ENCODE results near the gene NOS1AP. TPM values are rescaled to one million over a fixed set of nuclear protein-coding genes. Genes with fewer than 3 reads are reported as not detected.

The NOS1AP gene
- total RNA-seq, 1 donor from 2014 or later, result 4.9 TPM

DNA sequence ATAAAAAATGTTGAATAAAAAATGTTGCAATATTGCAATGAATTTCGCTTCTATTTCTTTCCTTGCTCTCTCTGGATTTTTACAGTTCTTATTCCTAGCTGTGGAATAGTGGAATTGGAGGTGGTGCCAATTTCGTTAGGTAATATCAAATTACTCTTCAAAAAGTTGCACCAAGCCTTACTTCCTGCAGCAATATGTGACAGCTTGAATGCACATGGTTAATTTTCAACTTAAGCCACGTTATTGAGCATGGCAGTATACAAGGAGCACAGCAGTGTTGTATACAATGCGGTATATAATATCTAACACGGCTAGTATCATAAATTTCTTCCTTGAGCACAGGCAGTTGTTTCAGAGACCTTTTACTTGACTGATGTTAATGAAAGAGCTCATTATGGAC lies 152.5 kb downstream of the NOS1AP start:
- DNase-seq, result no peak
- Histone ChIP-seq H3K36me3 (no peaks in the 10 kb centered on the region), H3K4me1 (peaks cover 12% of the 10 kb centered on the region), H3K4me3 (no peak overlapping the region), H3K27me3 (no peaks in the 10 kb centered on the region), H3K9me3 (no peaks in the 10 kb centered on the region), H3K27ac (no peak overlapping the region)
- TF ChIP-seq CTCF (IDR thresholded peaks at IDR 0.05), result no peak
- intact Hi-C loops (cut with DNase I), result no loop called here
- no peak for ATAC-seq

DNA sequence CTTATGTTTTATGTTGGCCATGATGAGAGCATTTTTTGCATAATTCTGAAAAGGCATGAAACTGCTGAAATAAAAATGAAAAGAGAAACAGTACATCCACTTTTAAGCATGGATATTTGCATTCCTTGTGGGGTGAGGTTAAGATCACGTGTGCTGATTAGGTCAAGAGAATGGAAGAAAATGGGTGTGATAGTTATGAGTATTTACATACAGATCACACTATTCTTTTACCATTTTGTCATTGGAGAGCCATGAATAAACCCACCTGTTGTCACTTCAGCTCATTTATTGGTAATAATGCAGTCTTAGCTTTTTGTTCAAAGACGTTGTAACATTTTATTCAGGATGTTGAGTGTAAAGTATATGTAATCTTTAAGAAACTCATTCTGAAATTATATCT lies 153.2 kb downstream of the NOS1AP start:
- Histone ChIP-seq H3K27ac (no peak overlapping the region), H3K36me3 (no peaks in the 10 kb centered on the region), H3K4me3 (no peak overlapping the region), H3K27me3 (no peaks in the 10 kb centered on the region), H3K4me1 (peaks cover 9% of the 10 kb centered on the region), H3K9me3 (no peaks in the 10 kb centered on the region)
- no peak for ATAC-seq
- TF ChIP-seq CTCF (IDR thresholded peaks at IDR 0.05), result no peak
- no peak for DNase-seq
- intact Hi-C loops (cut with DNase I), result no loop called here

GRCh38 chr1:162223488-162223887 lies 154.0 kb downstream of the NOS1AP start:
- Histone ChIP-seq H3K27ac (no peak overlapping the region), H3K4me1 (peaks cover 5% of the 10 kb centered on the region), H3K4me3 (no peak overlapping the region), H3K27me3 (no peaks in the 10 kb centered on the region), H3K9me3 (no peaks in the 10 kb centered on the region), H3K36me3 (no peaks in the 10 kb centered on the region)
- DNase-seq (no peak), ATAC-seq (no peak)
- TF ChIP-seq CTCF (IDR thresholded peaks at IDR 0.05), result no peak
- intact Hi-C loops (cut with DNase I), result no loop called here

- H3K36me3 ChIP-seq, result no peaks in the 10 kb centered on the region
- no peaks in the 10 kb centered on the region for H3K27me3 ChIP-seq
- DNase-seq (no peak), ATAC-seq (no peak)
- no peak for TF ChIP-seq CTCF (IDR thresholded peaks at IDR 0.05)
- H3K27ac ChIP-seq, result no peak overlapping the region
- no peak overlapping the region for H3K4me3 ChIP-seq
- intact Hi-C loops (cut with DNase I), result no loop called here
- H3K9me3 ChIP-seq, result no peaks in the 10 kb centered on the region
- H3K4me1 ChIP-seq, result peaks cover 5% of the 10 kb centered on the region
Measured at GRCh38 chr1:162224267-162224666, 154.8 kb downstream of the NOS1AP start.

- intact Hi-C loops (cut with DNase I), result no loop called here
- no peak for ATAC-seq
- DNase-seq, result no peak
- TF ChIP-seq CTCF (IDR thresholded peaks at IDR 0.05), result no peak
- Histone ChIP-seq H3K4me1 (peaks cover 6% of the 10 kb centered on the region), H3K4me3 (no peak overlapping the region), H3K27ac (no peak overlapping the region), H3K36me3 (no peaks in the 10 kb centered on the region), H3K9me3 (no peaks in the 10 kb centered on the region), H3K27me3 (no peaks in the 10 kb centered on the region)
Measured at GRCh38 chr1:162228586-162228985, 159.1 kb downstream of the NOS1AP start.

GRCh38 chr1:162229549-162229948 lies 160.1 kb downstream of the NOS1AP start:
- H3K27me3 ChIP-seq, result no peaks in the 10 kb centered on the region
- H3K4me3 ChIP-seq, result no peak overlapping the region
- H3K9me3 ChIP-seq, result no peaks in the 10 kb centered on the region
- H3K27ac ChIP-seq, result no peak overlapping the region
- intact Hi-C loops (cut with DNase I), result no loop called here
- DNase-seq, result no peak
- H3K4me1 ChIP-seq, result peaks cover 6% of the 10 kb centered on the region
- no peaks in the 10 kb centered on the region for H3K36me3 ChIP-seq
- ATAC-seq, result peak; percentile 65
- no peak for TF ChIP-seq CTCF (IDR thresholded peaks at IDR 0.05)

Data from upper lobe of right lung (tissue), 1 donor.